Neuronal stem cell (in vitro differentiated cells): Measurements from ENCODE around the gene TACC2.
A peak's percentile ranks its signal among the peaks of the same experiment; 100 is the strongest.

Source experiments
- DNase-seq: peaks from one replicate; pipeline ENCODE4 v3.0.0-alpha.2; 2013; ENCODE audit warnings: low spot score
- H2AFZ ChIP-seq: one replicate; pipeline ENCODE4 v1.6.1; 2013; ENCODE audit warnings: mild to moderate bottlenecking, low read length, inconsistent platforms
- H2AK5ac ChIP-seq: 2 replicates; pipeline ENCODE4 v1.6.1; 2013; ENCODE audit warnings: low read depth, mild to moderate bottlenecking, inconsistent platforms, low read length, moderate library complexity, mixed read lengths
- H2BK120ac ChIP-seq: 2 replicates; pipeline ENCODE4 v1.6.1; 2013; ENCODE audit warnings: low read depth, mild to moderate bottlenecking, inconsistent platforms, low read length, moderate library complexity, mixed read lengths
- H2BK12ac ChIP-seq: one replicate; pipeline ENCODE4 v1.6.1; 2013; ENCODE audit warnings: low read length, inconsistent platforms
- H2BK15ac ChIP-seq: 2 replicates; pipeline ENCODE4 v1.6.1; 2013; ENCODE audit warnings: mild to moderate bottlenecking, low read length, inconsistent platforms, mixed read lengths
- H2BK5ac ChIP-seq: one replicate; pipeline ENCODE4 v1.6.1; 2013; ENCODE audit warnings: inconsistent platforms, mild to moderate bottlenecking, low read length, moderate library complexity
- H3K14ac ChIP-seq: one replicate; pipeline ENCODE4 v1.6.1; 2013; ENCODE audit warnings: low read length, inconsistent platforms
- H3K18ac ChIP-seq: 2 replicates; pipeline ENCODE4 v1.6.1; 2013; ENCODE audit warnings: low read length, inconsistent platforms
- H3K23ac ChIP-seq: 2 replicates; pipeline ENCODE4 v1.6.1; 2013; ENCODE audit warnings: low read depth, mild to moderate bottlenecking, mixed read lengths, low read length, inconsistent platforms; ENCODE audit not compliant: poor library complexity
- H3K27ac ChIP-seq: replicated peaks from 3 replicates; pipeline ENCODE4 v1.5.1; 2013; ENCODE audit warnings: low read length, inconsistent platforms
- H3K27me3 ChIP-seq, 3 experiments: 2 replicates each; pipeline ENCODE4 v1.6.1; 2013; ENCODE audit warnings: low read length in 3 of 3, mild to moderate bottlenecking in 2 of 3, inconsistent platforms in 1 of 3, low read depth in 1 of 3, mixed read lengths in 1 of 3, moderate library complexity in 1 of 3; ENCODE audit not compliant: control insufficient read depth in 3 of 3, insufficient read depth in 3 of 3
- H3K36me3 ChIP-seq, 2 donors: replicated peaks in 1 of 2; 2 replicates each; pipeline ENCODE4 v1.6.1; 2013; ENCODE audit warnings: low read length in 2 of 2; ENCODE audit not compliant: control insufficient read depth in 2 of 2, insufficient read depth in 2 of 2
- H3K4ac ChIP-seq: 2 replicates; pipeline ENCODE4 v1.6.1; 2013; ENCODE audit warnings: inconsistent platforms, mild to moderate bottlenecking, low read length, moderate library complexity
- H3K4me1 ChIP-seq, 2 donors: 1 replicate in 1 of 2; 2 replicates in 1 of 2; pipeline ENCODE4 v1.6.1; 2013; ENCODE audit warnings: low read length in 2 of 2, low read depth in 1 of 2; ENCODE audit not compliant: control insufficient read depth in 2 of 2, insufficient read depth in 1 of 2
- H3K4me2 ChIP-seq: one replicate; pipeline ENCODE4 v1.6.1; 2013; ENCODE audit warnings: mild to moderate bottlenecking, low read length, inconsistent platforms; ENCODE audit not compliant: insufficient read depth, poor library complexity, severe bottlenecking
- H3K4me3 ChIP-seq, 2 donors: 2 replicates each; pipeline ENCODE4 v1.5.1; 2013; ENCODE audit warnings: low read length in 2 of 2, mild to moderate bottlenecking in 2 of 2, inconsistent platforms in 1 of 2, moderate library complexity in 1 of 2
- H3K79me1 ChIP-seq: one replicate; pipeline ENCODE4 v1.6.1; 2013; ENCODE audit warnings: low read depth, mild to moderate bottlenecking, inconsistent platforms, low read length, moderate library complexity
- H3K9ac ChIP-seq: one replicate; pipeline ENCODE4 v1.6.1; 2013; ENCODE audit warnings: mild to moderate bottlenecking, low read depth, low read length, inconsistent platforms; ENCODE audit not compliant: poor library complexity
- H3K9me3 ChIP-seq, 2 donors: replicated peaks in 1 of 2; 2 replicates each; pipeline versions ENCODE3 to v1.6.1; 2013; ENCODE audit warnings: low read length in 2 of 2, mild to moderate bottlenecking in 2 of 2, inconsistent platforms in 1 of 2, low read depth in 1 of 2, mixed read lengths in 1 of 2, moderate library complexity in 1 of 2; ENCODE audit not compliant: control insufficient read depth in 2 of 2, insufficient read depth in 1 of 2
- H4K8ac ChIP-seq: one replicate; pipeline ENCODE4 v1.6.1; 2013; ENCODE audit warnings: low read depth, mild to moderate bottlenecking, inconsistent platforms, low read length, moderate library complexity
- H4K91ac ChIP-seq: one replicate; pipeline ENCODE4 v1.6.1; 2013; ENCODE audit warnings: low read length, low read depth, mild to moderate bottlenecking, inconsistent platforms; ENCODE audit not compliant: poor library complexity
- WGBS, 2 donors: extraction: QIAGEN DNeasy Blood & Tissue Kit; methylation state at CpG; one replicate each; pipeline ENCODE4 v1.1.7; 2013; ENCODE audit warnings: missing lambda C conversion rate in 2 of 2, mixed read lengths in 1 of 2; ENCODE audit not compliant: insufficient read length in 2 of 2, insufficient replicate concordance in 1 of 2; ENCODE audit errors: extremely low coverage in 2 of 2; 5-methylcytosine and 5-hydroxymethylcytosine counted together

Gene TACC2

GRCh38 chr10:122258136-122259074 lies 269.4 kb downstream of the TACC2 start:
- Histone ChIP-seq H4K8ac (no peak overlapping the region), H3K9ac (no peak overlapping the region), H3K36me3 (peaks cover 9 to 38% of the 10 kb centered on the region in 2 donors), H3K4me1 (peaks cover 0 to 6% of the 10 kb centered on the region in 2 donors), H3K4me2 (no peak overlapping the region), H2BK15ac (no peak overlapping the region), H3K23ac (no peak overlapping the region), H3K79me1 (no peaks in the 10 kb centered on the region), H2BK120ac (no peak overlapping the region), H3K9me3 (peaks cover 4 to 19% of the 10 kb centered on the region in 2 donors), H3K18ac (peak overlapping the region; percentile 81), H3K4me3 (no peak overlapping the region), H2AFZ (no peak overlapping the region), H2BK12ac (no peak overlapping the region), H3K27ac (no peak overlapping the region), H3K27me3 (no peaks in the 10 kb centered on the region), H3K4ac (no peak overlapping the region), H2BK5ac (no peak overlapping the region), H4K91ac (no peak overlapping the region), H2AK5ac (peak overlapping the region; percentile 17), H3K14ac (no peak overlapping the region)
- DNase-seq, result no peak
- no CpG with 5 or more reads among the region's 25 CpGs for WGBS, 2 donors

- Histone ChIP-seq H2BK12ac (no peak overlapping the region), H3K4me1 (peaks cover 0 to 6% of the 10 kb centered on the region in 2 donors), H2AFZ (no peak overlapping the region), H2BK120ac (no peak overlapping the region), H3K14ac (no peak overlapping the region), H4K8ac (no peak overlapping the region), H2BK15ac (no peak overlapping the region), H3K36me3 (peaks cover 7 to 31% of the 10 kb centered on the region in 2 donors), H3K4ac (no peak overlapping the region), H3K27ac (no peak overlapping the region), H3K4me3 (no peak overlapping the region), H3K4me2 (no peak overlapping the region), H2BK5ac (no peak overlapping the region), H3K18ac (peak overlapping the region; percentile 3), H3K79me1 (no peaks in the 10 kb centered on the region), H2AK5ac (no peak overlapping the region), H3K27me3 (no peaks in the 10 kb centered on the region), H3K23ac (no peak overlapping the region), H4K91ac (no peak overlapping the region), H3K9me3 (peaks cover 4 to 24% of the 10 kb centered on the region in 2 donors), H3K9ac (no peak overlapping the region)
- no CpG with 5 or more reads among the region's 4 CpGs for WGBS, 2 donors
- DNase-seq, result no peak
Observed at GRCh38 chr10:122259075-122259466, 270.1 kb downstream of the TACC2 start.

GRCh38 chr10:122261584-122261983 lies 272.6 kb downstream of the TACC2 start:
- H3K4me2 ChIP-seq, result no peak overlapping the region
- H3K23ac ChIP-seq, result no peak overlapping the region
- no peak overlapping the region for H3K4me3 ChIP-seq
- H2BK12ac ChIP-seq, result no peak overlapping the region
- no peaks in the 10 kb centered on the region for H3K27me3 ChIP-seq
- peaks cover 0 to 6% of the 10 kb centered on the region in 2 donors for H3K4me1 ChIP-seq
- no peak overlapping the region for H3K18ac ChIP-seq
- no peaks in the 10 kb centered on the region for H3K79me1 ChIP-seq
- H2AFZ ChIP-seq, result no peak overlapping the region
- DNase-seq, result no peak
- no peak overlapping the region for H3K27ac ChIP-seq
- WGBS, 2 donors, result no CpG with 5 or more reads among the region's 1 CpG
- H3K4ac ChIP-seq, result no peak overlapping the region
- no peak overlapping the region for H2BK120ac ChIP-seq
- H4K91ac ChIP-seq, result no peak overlapping the region
- H2AK5ac ChIP-seq, result no peak overlapping the region
- H3K9ac ChIP-seq, result no peak overlapping the region
- H2BK15ac ChIP-seq, result no peak overlapping the region
- H3K36me3 ChIP-seq, result peaks cover 4 to 6% of the 10 kb centered on the region in 2 donors
- peaks cover 4 to 25% of the 10 kb centered on the region in 2 donors for H3K9me3 ChIP-seq
- H4K8ac ChIP-seq, result no peak overlapping the region
- no peak overlapping the region for H2BK5ac ChIP-seq
- no peak overlapping the region for H3K14ac ChIP-seq

- Histone ChIP-seq H3K18ac (no peak overlapping the region), H3K9ac (no peak overlapping the region), H2BK5ac (no peak overlapping the region), H2BK120ac (no peak overlapping the region), H3K27me3 (no peaks in the 10 kb centered on the region), H2BK15ac (no peak overlapping the region), H4K8ac (no peak overlapping the region), H3K4me2 (no peak overlapping the region), H3K9me3 (peaks cover 4 to 25% of the 10 kb centered on the region in 2 donors), H3K79me1 (no peaks in the 10 kb centered on the region), H3K4me1 (no peaks in the 10 kb centered on the region), H3K4ac (no peak overlapping the region), H2BK12ac (no peak overlapping the region), H2AK5ac (no peak overlapping the region), H3K27ac (no peak overlapping the region), H3K36me3 (peaks cover 0 to 4% of the 10 kb centered on the region in 2 donors), H3K14ac (no peak overlapping the region), H3K23ac (no peak overlapping the region), H4K91ac (no peak overlapping the region), H2AFZ (no peak overlapping the region), H3K4me3 (no peak overlapping the region)
- no peak for DNase-seq
- WGBS, 2 donors, result no CpG with 5 or more reads among the region's 1 CpG
Observed at GRCh38 chr10:122263971-122264370, 275.0 kb downstream of the TACC2 start.
